PC-3 (cell line): Measurements from ENCODE around the gene KDSR. TPM values are rescaled to one million over a fixed set of nuclear protein-coding genes. Genes with fewer than 3 reads are reported as not detected.

Experiments
- ATAC-seq: fragments of 200-7000 bp; cut with Tn5 transposase; 2 replicates; pipeline ENCODE4 v1.9.1; 2020; ENCODE audit warnings: mild to moderate bottlenecking, moderate library complexity
- BruUV-seq: library from RNA; stranded (reverse); fragments of 400-500 nt; replicated peaks from 2 replicates; lab custom pipeline; 2021; lab: Mats Ljungman, UMichigan
- CTCF ChIA-PET: fragments of 300-600 bp; sonication (Branson Sonifier 250); formaldehyde crosslinking; loops from one replicate; lab custom pipeline; 2022; ENCODE audit warnings: antibody characterized with exemption; lab: Charles Lee
- POLR2A ChIA-PET: fragments of 300-600 bp; sonication (Branson Sonifier 250); formaldehyde crosslinking; loops from one replicate; lab custom pipeline; 2022; ENCODE audit warnings: antibody characterized with exemption; ENCODE audit not compliant: unreplicated experiment; lab: Charles Lee
- DNase-seq: peaks from one replicate; pipeline ENCODE4 v3.0.0-alpha.2; 2015
- H2AFZ ChIP-seq: fragments of 300-600 bp; sonication (generic); 2 replicates; pipeline ENCODE4 v1.6.0; 2016; ENCODE audit warnings: antibody characterized with exemption, low read length
- H3F3A ChIP-seq: fragments of 300-600 bp; sonication (generic); one replicate; pipeline ENCODE4 v1.6.0; 2017; ENCODE audit warnings: antibody characterized with exemption, low read length, control low read depth, mild to moderate bottlenecking; ENCODE audit not compliant: unreplicated experiment
- H3K27ac ChIP-seq: fragments of 300-600 bp; sonication (generic); 2 replicates; pipeline ENCODE4 v1.5.1; 2016; ENCODE audit warnings: mild to moderate bottlenecking, low read length
- H3K27me3 ChIP-seq: fragments of 300-600 bp; sonication (generic); 2 replicates; pipeline ENCODE4 v1.6.1; 2016; ENCODE audit warnings: low read length, mixed read lengths
- H3K36me3 ChIP-seq: fragments of 300-600 bp; sonication (generic); 2 replicates; pipeline ENCODE4 v1.6.1; 2016; ENCODE audit warnings: low read depth, mixed run types, low read length, mixed read lengths
- H3K4me1 ChIP-seq: fragments of 300-600 bp; sonication (generic); 2 replicates; pipeline ENCODE4 v1.5.1; 2016; ENCODE audit warnings: low read length; ENCODE audit not compliant: insufficient read depth
- H3K4me2 ChIP-seq: fragments of 300-600 bp; sonication (generic); 2 replicates; pipeline ENCODE4 v1.6.0; 2016; ENCODE audit warnings: low read length
- H3K4me3 ChIP-seq: fragments of 300-600 bp; sonication (generic); 2 replicates; pipeline ENCODE4 v1.5.1; 2016; ENCODE audit warnings: mild to moderate bottlenecking, low read length, mixed read lengths
- H3K79me2 ChIP-seq: fragments of 300-600 bp; sonication (generic); 2 replicates; pipeline ENCODE4 v1.6.1; 2017; ENCODE audit warnings: low read length, mixed read lengths
- H3K9ac ChIP-seq: fragments of 300-600 bp; sonication (generic); 2 replicates; pipeline ENCODE4 v1.6.0; 2016; ENCODE audit warnings: mild to moderate bottlenecking, low read length
- H3K9me2 ChIP-seq: fragments of 300-600 bp; sonication (generic); replicated peaks from 2 replicates; pipeline ENCODE4 v1.6.1; 2016; ENCODE audit warnings: mixed run types, low read length, mixed read lengths
- H3K9me3 ChIP-seq: fragments of 300-600 bp; sonication (generic); 2 replicates; pipeline ENCODE4 v1.6.1; 2016; ENCODE audit warnings: low read length, mixed read lengths
- H4K20me1 ChIP-seq: fragments of 300-600 bp; sonication (generic); 2 replicates; pipeline ENCODE4 v1.6.1; 2016; ENCODE audit warnings: low read length, mixed read lengths
- CTCF ChIP-seq: fragments of 300-600 bp; sonication (generic); conservative IDR thresholded peaks from 2 replicates; pipeline ENCODE4 v1.5.1; 2017; ENCODE audit warnings: antibody characterized with exemption, low read depth, mild to moderate bottlenecking, low read length
- EZH2 ChIP-seq: fragments of 300-600 bp; sonication (generic); IDR thresholded peaks from one replicate; pipeline ENCODE4 v1.6.1; 2017; ENCODE audit warnings: antibody characterized with exemption, mild to moderate bottlenecking, low read length; ENCODE audit not compliant: unreplicated experiment
- EZH2phosphoT487 ChIP-seq: fragments of 300-600 bp; sonication (generic); IDR thresholded peaks from 2 replicates; pipeline ENCODE4 v1.6.1; 2018; ENCODE audit warnings: mild to moderate bottlenecking, antibody characterized with exemption, low read length, borderline replicate concordance
- intact Hi-C: fragments of 100-400 bp; cut with micrococcal nuclease; formaldehyde crosslinking; loops from 2 replicates; pipeline ENCODE4 v1.9.0; 2023
- total RNA-seq: library from RNA; depleted of rRNA; stranded (reverse); fragments of >200 nt; gene quantifications from 2 replicates; pipeline ENCODE4 v1.2.3, GENCODE V29; 2014

The KDSR gene
- total RNA-seq, 1 experiment from 2014 or later = 16.1 TPM

DNA sequence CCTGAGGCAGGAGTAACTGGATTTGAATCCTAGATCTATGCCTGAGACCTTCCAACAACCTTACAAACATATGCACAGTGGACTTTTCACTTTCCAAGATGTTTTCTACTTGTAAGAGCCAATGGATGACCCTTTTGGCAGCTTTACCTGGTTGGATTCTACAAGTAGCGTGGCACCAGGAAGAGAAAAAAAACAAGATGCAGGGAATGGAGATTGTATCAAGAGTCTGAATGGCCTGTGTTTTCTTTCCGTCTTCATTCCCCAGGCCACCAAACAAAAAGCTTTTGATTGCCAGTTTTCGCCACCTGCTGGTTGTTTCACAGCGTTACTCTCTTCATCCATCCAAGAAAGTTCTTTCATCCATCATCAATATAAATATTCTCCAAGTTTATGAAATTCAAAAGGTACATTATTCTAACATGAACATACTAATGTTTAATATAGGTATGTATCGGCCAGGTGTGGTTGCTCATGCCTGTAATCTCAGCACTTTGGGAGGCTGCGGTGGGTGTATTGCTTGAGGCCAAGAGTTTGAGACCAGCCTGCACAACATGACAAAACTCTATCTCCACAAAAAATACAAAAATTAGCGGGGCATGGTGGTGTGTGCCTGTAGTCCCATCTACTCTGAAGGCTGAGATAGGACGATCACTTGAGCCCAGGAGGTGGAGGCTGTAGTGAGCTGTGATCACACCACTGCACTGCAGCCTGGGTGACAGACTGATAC is 43.9 kb downstream of the KDSR start:
- DNase-seq (peak; percentile 76), ATAC-seq (peak; percentile 18; the same call in 1 of the 2 replicates)
- TF ChIP-seq EZH2phosphoT487 (no peak), EZH2 (no peak), CTCF (peak; percentile 82)
- Histone ChIP-seq H3F3A (no peaks in the 10 kb centered on the region), H3K27ac (no peak overlapping the region), H3K36me3 (no peaks in the 10 kb centered on the region), H2AFZ (peak overlapping the region; percentile 51; the same call in 1 of the 2 replicates), H4K20me1 (no peaks in the 10 kb centered on the region), H3K4me2 (peak overlapping the region; percentile 42; the same call in 1 of the 2 replicates), H3K9me3 (no peaks in the 10 kb centered on the region), H3K4me3 (no peak overlapping the region), H3K79me2 (no peaks in the 10 kb centered on the region), H3K9ac (no peak overlapping the region), H3K27me3 (no peaks in the 10 kb centered on the region), H3K4me1 (peaks cover 12% of the 10 kb centered on the region; the same call in 1 of the 2 replicates), H3K9me2 (no peaks in the 10 kb centered on the region)
- CTCF ChIA-PET = interaction anchor here (0.6 to 1.7 kb wide), 5 partner anchors 116 to 343 kb away, joined by 3 to 8 read pairs (median 6); no protein-coding TSS in a partner anchor
- intact Hi-C loops = loop anchor here (1.0 to 10.0 kb wide), 5 partner anchors 86 to 738 kb away; no protein-coding TSS in a partner anchor
- POLR2A ChIA-PET = interaction anchor here (0.7 kb wide), 1 partner anchor 359 kb away, joined by 3 read pairs; no protein-coding TSS in a partner anchor
- no TSS peak for BruUV-seq

- peaks cover 12% of the 10 kb centered on the region; the same call in 1 of the 2 replicates for H3K4me1 ChIP-seq
- no peak for ATAC-seq
- TF ChIP-seq EZH2phosphoT487 (no peak), EZH2 (no peak), CTCF (no peak)
- intact Hi-C loops = loop anchor here (2.0 to 10.0 kb wide), 3 partner anchors 85 to 737 kb away; no protein-coding TSS in a partner anchor
- H3K27ac ChIP-seq = no peak overlapping the region
- H3F3A ChIP-seq = no peaks in the 10 kb centered on the region
- no peaks in the 10 kb centered on the region for H4K20me1 ChIP-seq
- no peaks in the 10 kb centered on the region for H3K9me3 ChIP-seq
- no peak for DNase-seq
- ChIA-PET CTCF (no interaction called here), POLR2A (no interaction called here)
- no peaks in the 10 kb centered on the region for H3K9me2 ChIP-seq
- H3K79me2 ChIP-seq = no peaks in the 10 kb centered on the region
- no peak overlapping the region for H3K4me2 ChIP-seq
- BruUV-seq = no TSS peak
- no peaks in the 10 kb centered on the region for H3K36me3 ChIP-seq
- no peaks in the 10 kb centered on the region for H3K27me3 ChIP-seq
- no peak overlapping the region for H3K9ac ChIP-seq
- no peak overlapping the region for H2AFZ ChIP-seq
- H3K4me3 ChIP-seq = no peak overlapping the region
Measured at GRCh38 chr18:63322206-63322605, 44.8 kb downstream of the KDSR start.

- Histone ChIP-seq H3F3A (no peaks in the 10 kb centered on the region), H3K4me3 (peak overlapping the region; percentile 67), H2AFZ (peak overlapping the region; percentile 76), H3K9me3 (no peaks in the 10 kb centered on the region), H3K36me3 (no peaks in the 10 kb centered on the region), H3K4me1 (peaks cover 21% of the 10 kb centered on the region), H4K20me1 (no peaks in the 10 kb centered on the region), H3K4me2 (peak overlapping the region; percentile 83), H3K27ac (no peak overlapping the region), H3K79me2 (no peaks in the 10 kb centered on the region), H3K9me2 (no peaks in the 10 kb centered on the region), H3K9ac (peak overlapping the region; percentile 74; the same call in 1 of the 2 replicates), H3K27me3 (no peaks in the 10 kb centered on the region)
- TF ChIP-seq EZH2phosphoT487 = no peak
- no peak for TF ChIP-seq CTCF
- no peak for TF ChIP-seq EZH2
- CTCF ChIA-PET = no interaction called here
- intact Hi-C loops = loop anchor here (5.0 to 10.0 kb wide), 2 partner anchors 84 to 736 kb away; no protein-coding TSS in a partner anchor
- ATAC-seq (no peak), DNase-seq (no peak)
- BruUV-seq = no TSS peak
- POLR2A ChIA-PET = no interaction called here
Measured at GRCh38 chr18:63321291-63321690, 45.7 kb downstream of the KDSR start.
